ENCODE data around the gene FBXO44.

The FBXO44 gene

GRCh38 chr1:11691928-11692711 lies 37.4 kb downstream of the FBXO44 start:
- TF ChIP-seq Cebpa-rat (IDR thresholded peaks at IDR 0.05): no peak
- peaks cover 0 to 21% (median 0%) of the 10 kb centered on the region in 11 experiments; a peak in 6 of 22 replicates for H3K27me3 ChIP-seq
- H3K4me2 ChIP-seq: peak overlapping the region; percentile 76 to 99 (median 92)
- peak overlapping the region in 9 of 11 experiments; percentile 45 to 100 (median 100); a peak in 19 of 22 replicates for H3K27ac ChIP-seq
- H3K4me3 ChIP-seq: peak overlapping the region; percentile 66 to 99 (median 90)
- peaks cover 44 to 88% (median 75%) of the 10 kb centered on the region in 10 experiments for H3K4me1 ChIP-seq
- peaks cover 0 to 57% (median 40%) of the 10 kb centered on the region in 11 experiments; a peak in 18 of 22 replicates for H4K20me1 ChIP-seq
- H3K9me3 ChIP-seq (replicated peaks in 1 of 11): no peaks in the 10 kb centered on the region
- H3K36me3 ChIP-seq: peaks cover 0 to 39% (median 19%) of the 10 kb centered on the region in 11 experiments; a peak in 11 of 22 replicates
- H3K9ac ChIP-seq: peak overlapping the region; percentile 3 to 100 (median 99); a peak in 21 of 22 replicates

GRCh38 chr1:11693024-11693590 lies 38.4 kb downstream of the FBXO44 start:
- peaks cover 0 to 65% (median 50%) of the 10 kb centered on the region in 11 experiments; a peak in 18 of 22 replicates for H4K20me1 ChIP-seq
- peaks cover 0 to 41% (median 19%) of the 10 kb centered on the region in 11 experiments; a peak in 11 of 22 replicates for H3K36me3 ChIP-seq
- H3K9me3 ChIP-seq (replicated peaks in 1 of 11): no peaks in the 10 kb centered on the region
- peaks cover 0 to 21% (median 0%) of the 10 kb centered on the region in 11 experiments; a peak in 6 of 22 replicates for H3K27me3 ChIP-seq
- TF ChIP-seq Cebpa-rat (IDR thresholded peaks at IDR 0.05): no peak
- peak overlapping the region in 8 of 10 experiments; percentile 75 to 99 (median 91); a peak in 15 of 20 replicates for H3K4me3 ChIP-seq
- H3K4me1 ChIP-seq: peaks cover 47 to 88% (median 75%) of the 10 kb centered on the region in 10 experiments
- H3K4me2 ChIP-seq: peak overlapping the region; percentile 76 to 99 (median 92)
- peak overlapping the region in 8 of 11 experiments; percentile 28 to 100 (median 100); a peak in 17 of 22 replicates for H3K27ac ChIP-seq
- H3K9ac ChIP-seq: peak overlapping the region in 9 of 11 experiments; percentile 83 to 100 (median 100); a peak in 17 of 22 replicates

DNA sequence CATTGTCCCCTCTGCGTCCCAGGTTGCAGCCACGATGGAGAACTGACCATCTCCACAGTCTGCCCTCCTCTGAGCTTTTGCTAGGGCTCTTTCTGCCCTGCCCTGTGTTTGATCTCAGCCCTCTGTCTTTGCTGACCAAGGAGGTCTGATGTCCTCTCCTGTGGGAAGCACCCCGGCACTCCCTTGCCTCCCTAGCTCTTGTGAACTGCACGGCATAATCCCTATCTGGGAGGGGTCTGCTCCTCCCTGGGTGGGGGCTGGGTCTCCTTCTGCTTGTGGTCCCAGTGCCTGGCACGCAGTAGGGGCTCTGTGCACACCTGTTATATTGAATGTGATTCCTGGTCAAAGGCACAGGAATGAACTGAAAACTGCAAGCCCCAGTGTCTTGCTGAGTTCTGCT lies 39.2 kb downstream of the FBXO44 start:
- Histone ChIP-seq H3K9me3 (replicated peaks in 1 of 11) (no peaks in the 10 kb centered on the region), H3K36me3 (peaks cover 0 to 47% (median 19%) of the 10 kb centered on the region in 11 experiments; a peak in 11 of 22 replicates), H3K27ac (peak overlapping the region in 7 of 11 experiments; percentile 56 to 100 (median 100); a peak in 13 of 22 replicates), H3K4me3 (peak overlapping the region in 7 of 10 experiments; percentile 75 to 93 (median 91); a peak in 9 of 20 replicates), H3K9ac (peak overlapping the region in 8 of 11 experiments; percentile 52 to 100 (median 100); a peak in 16 of 22 replicates), H3K4me1 (peaks cover 47 to 88% (median 75%) of the 10 kb centered on the region in 10 experiments), H4K20me1 (peaks cover 0 to 73% (median 58%) of the 10 kb centered on the region in 11 experiments; a peak in 18 of 22 replicates), H3K4me2 (peak overlapping the region; percentile 76 to 99 (median 92)), H3K27me3 (peaks cover 0 to 21% (median 0%) of the 10 kb centered on the region in 11 experiments; a peak in 6 of 22 replicates)
- no peak for TF ChIP-seq Cebpa-rat (IDR thresholded peaks at IDR 0.05)

- no peak overlapping the region for H3K4me3 ChIP-seq
- H3K9ac ChIP-seq: peak overlapping the region in 2 of 11 experiments; percentile 9 to 16; a peak in 1 of 22 replicates
- peaks cover 0 to 50% (median 19%) of the 10 kb centered on the region in 11 experiments; a peak in 11 of 22 replicates for H3K36me3 ChIP-seq
- TF ChIP-seq Cebpa-rat (IDR thresholded peaks at IDR 0.05): no peak
- no peak overlapping the region for H3K27ac ChIP-seq
- H3K4me1 ChIP-seq: peaks cover 40 to 89% (median 78%) of the 10 kb centered on the region in 10 experiments
- H3K27me3 ChIP-seq: peaks cover 0 to 28% (median 0%) of the 10 kb centered on the region in 11 experiments; a peak in 6 of 22 replicates
- H4K20me1 ChIP-seq: peaks cover 0 to 92% (median 78%) of the 10 kb centered on the region in 11 experiments; a peak in 18 of 22 replicates
- no peaks in the 10 kb centered on the region for H3K9me3 ChIP-seq (replicated peaks in 1 of 11)
- H3K4me2 ChIP-seq: peak overlapping the region in 5 of 11 experiments; percentile 2 to 91 (median 24); a peak in 8 of 22 replicates
Measured at GRCh38 chr1:11695861-11696260, 41.2 kb downstream of the FBXO44 start.

DNA sequence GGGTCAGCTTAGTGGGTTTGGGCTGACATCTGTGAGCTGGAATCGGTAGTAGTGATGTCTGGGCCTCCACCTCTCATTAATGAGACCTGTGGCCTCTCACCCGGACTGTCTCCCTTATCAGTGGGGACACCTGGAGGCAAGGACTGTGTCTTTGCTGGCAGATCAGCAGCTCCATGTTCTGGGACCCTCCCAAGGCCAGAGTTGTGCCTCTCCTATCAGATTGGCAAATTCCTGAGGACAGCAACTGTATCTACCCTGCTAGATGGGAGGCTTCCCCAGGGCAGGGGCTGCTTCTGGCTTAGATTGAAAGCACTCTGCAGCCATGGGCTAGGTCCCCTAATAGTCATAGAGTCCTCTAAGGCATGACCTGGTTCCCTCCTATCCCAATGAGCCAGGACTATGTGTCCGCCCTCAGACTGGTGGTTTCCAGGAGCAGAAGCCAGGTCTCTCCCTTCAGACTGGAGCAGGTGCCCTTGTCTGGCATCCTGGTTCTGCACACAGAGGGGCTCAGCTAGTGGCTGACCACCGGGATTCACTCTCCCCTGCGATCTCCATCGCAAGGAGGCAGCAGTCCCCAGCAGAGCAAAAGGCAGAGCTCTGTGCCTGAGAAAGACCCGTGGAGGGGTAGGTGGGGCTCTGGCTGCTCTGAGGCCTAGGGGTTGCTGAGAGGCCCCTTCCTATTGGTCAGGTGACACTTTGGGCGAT lies 42.7 kb downstream of the FBXO44 start:
- peaks cover 37 to 98% (median 93%) of the 10 kb centered on the region in 10 experiments for H3K4me1 ChIP-seq
- peak overlapping the region in 3 of 11 experiments; percentile 1 to 24 (median 12); a peak in 3 of 22 replicates for H3K9ac ChIP-seq
- H4K20me1 ChIP-seq: peaks cover 0 to 100% (median 92%) of the 10 kb centered on the region in 11 experiments; a peak in 18 of 22 replicates
- peaks cover 0 to 22% (median 0%) of the 10 kb centered on the region in 11 experiments; a peak in 6 of 22 replicates for H3K27me3 ChIP-seq
- peak overlapping the region in 1 of 11 experiments; percentile 12; a peak in 1 of 22 replicates for H3K27ac ChIP-seq
- peak overlapping the region in 8 of 11 experiments; percentile 10 to 94 (median 50); a peak in 16 of 22 replicates for H3K4me2 ChIP-seq
- H3K9me3 ChIP-seq (replicated peaks in 1 of 11): no peaks in the 10 kb centered on the region
- H3K36me3 ChIP-seq: peaks cover 0 to 61% (median 26%) of the 10 kb centered on the region in 11 experiments; a peak in 14 of 22 replicates
- TF ChIP-seq Cebpa-rat (IDR thresholded peaks at IDR 0.05): no peak
- H3K4me3 ChIP-seq: no peak overlapping the region

- Histone ChIP-seq H3K27ac (peak overlapping the region in 1 of 11 experiments; percentile 12; a peak in 1 of 22 replicates), H3K9me3 (replicated peaks in 1 of 11) (no peaks in the 10 kb centered on the region), H3K4me1 (peaks cover 33 to 100% (median 96%) of the 10 kb centered on the region in 10 experiments), H3K9ac (peak overlapping the region in 2 of 11 experiments; percentile 1 to 12; a peak in 2 of 22 replicates), H3K4me2 (peak overlapping the region in 8 of 11 experiments; percentile 10 to 94 (median 50); a peak in 16 of 22 replicates), H3K27me3 (peaks cover 0 to 17% (median 0%) of the 10 kb centered on the region in 11 experiments; a peak in 4 of 22 replicates), H3K36me3 (peaks cover 0 to 66% (median 28%) of the 10 kb centered on the region in 11 experiments; a peak in 14 of 22 replicates), H3K4me3 (no peak overlapping the region), H4K20me1 (peaks cover 0 to 100% (median 97%) of the 10 kb centered on the region in 11 experiments; a peak in 18 of 22 replicates)
- no peak for TF ChIP-seq Cebpa-rat (IDR thresholded peaks at IDR 0.05)
Measured at GRCh38 chr1:11697893-11698210, 43.2 kb downstream of the FBXO44 start.

GRCh38 chr1:11700601-11701467 lies 46.2 kb downstream of the FBXO44 start:
- Histone ChIP-seq H3K4me3 (peak overlapping the region in 8 of 10 experiments; percentile 9 to 55 (median 36); a peak in 15 of 20 replicates), H3K27me3 (peaks cover 0 to 17% (median 0%) of the 10 kb centered on the region in 11 experiments; a peak in 4 of 22 replicates), H3K4me2 (peak overlapping the region; percentile 79 to 97 (median 91)), H3K9ac (peak overlapping the region; percentile 1 to 68 (median 48); a peak in 16 of 22 replicates), H3K4me1 (peaks cover 45 to 100% (median 97%) of the 10 kb centered on the region in 10 experiments), H3K9me3 (replicated peaks in 1 of 11) (no peaks in the 10 kb centered on the region), H3K27ac (peak overlapping the region in 8 of 11 experiments; percentile 28 to 62 (median 50); a peak in 14 of 22 replicates), H4K20me1 (peaks cover 0 to 100% (median 99%) of the 10 kb centered on the region in 11 experiments; a peak in 18 of 22 replicates), H3K36me3 (peaks cover 0 to 48% (median 13%) of the 10 kb centered on the region in 11 experiments; a peak in 13 of 22 replicates)
- no peak for TF ChIP-seq Cebpa-rat (IDR thresholded peaks at IDR 0.05)

Measured in BLaER1 treated with 17β-estradiol and CSF1 and Interleukin-3, amounts not matched to agents 10 nM and 100 nM (cell line).